ENCODE results near the gene OSCP1.
"Not testable (repeated sequence)": the region's sequence is repeated elsewhere in the genome, so short reads cannot be mapped to it uniquely, and the experiment has no call there.

OSCP1 gene

GRCh38 chr1:36450270-36450918, at the start of gene OSCP1:
Gene OSCP1, minus strand, starts transcription at chr1:36450451. Its CDS starts 82 bp downstream, at chr1:36450369.
- DNase-seq = peak; percentile 96

- DNase-seq = no peak
These were observed 47.0 kb upstream of the OSCP1 start for GRCh38 chr1:36497207-36497606.

- DNase-seq = no peak
These were observed 44.7 kb upstream of the OSCP1 start for GRCh38 chr1:36494971-36495370.

GRCh38 chr1:36493524-36493923, 43.3 kb upstream of the OSCP1 start:
- DNase-seq = no peak

- no peak for DNase-seq
These were observed 42.2 kb upstream of the OSCP1 start for GRCh38 chr1:36492491-36492890.

- DNase-seq = not testable (repeated sequence)
These were observed 39.2 kb upstream of the OSCP1 start for GRCh38 chr1:36489258-36490051.

GRCh38 chr1:36487906-36488305, 37.7 kb upstream of the OSCP1 start:
- DNase-seq = no peak

GRCh38 chr1:36487336-36487725, 37.1 kb upstream of the OSCP1 start:
- DNase-seq = not testable (repeated sequence)

GRCh38 chr1:36486439-36487335, 36.4 kb upstream of the OSCP1 start:
- DNase-seq = no peak

GRCh38 chr1:36486093-36486438, 35.8 kb upstream of the OSCP1 start:
- DNase-seq = no peak

GRCh38 chr1:36484099-36484498, 33.8 kb upstream of the OSCP1 start:
- no peak for DNase-seq

- DNase-seq = no peak
These were observed 32.6 kb upstream of the OSCP1 start, which contains the start of gene CSF3R for GRCh38 chr1:36482724-36483388. Gene CSF3R, minus strand, starts transcription at chr1:36482913. Its CDS starts 3,417 bp downstream, at chr1:36479496.

- no peak for DNase-seq
These were observed 31.8 kb upstream of the OSCP1 start for GRCh38 chr1:36481771-36482723.

- DNase-seq = no peak
These were observed 30.8 kb upstream of the OSCP1 start for GRCh38 chr1:36481091-36481490.

- DNase-seq = no peak
These were observed 29.9 kb upstream of the OSCP1 start for GRCh38 chr1:36480161-36480560.

GRCh38 chr1:36479505-36480051, 29.3 kb upstream of the OSCP1 start:
- DNase-seq = no peak

- not testable (repeated sequence) for DNase-seq
These were observed 27.4 kb upstream of the OSCP1 start for GRCh38 chr1:36477615-36478014.

- no peak for DNase-seq
These were observed 26.7 kb upstream of the OSCP1 start for GRCh38 chr1:36476945-36477344.

- DNase-seq = no peak
These were observed 25.8 kb upstream of the OSCP1 start for GRCh38 chr1:36475910-36476604.

- no peak for DNase-seq
These were observed 25.1 kb upstream of the OSCP1 start for GRCh38 chr1:36475341-36475740.

GRCh38 chr1:36472656-36473055, 22.4 kb upstream of the OSCP1 start:
- DNase-seq = no peak
